ENCODE data around the gene LMX1B. TPM values are rescaled to one million over a fixed set of nuclear protein-coding genes. Genes with fewer than 3 reads are reported as not detected.

The LMX1B gene
- total and polyA plus RNA-seq, 2 donors (not counting 3 experiments of a cell fraction or from before 2014, with no cell fraction given): not detected

GRCh38 chr9:126671381-126671831, 57.7 kb downstream of the LMX1B start:
- Histone ChIP-seq H3K9ac (replicated peaks; ENCODE audit: extremely low read depth, insufficient read depth, low read length) (no peak overlapping the region), H3K79me2 (ENCODE audit: control insufficient read depth, insufficient read depth, low read length) (no peaks in the 10 kb centered on the region), H3K4me3 (replicated peaks in 1 of 3; ENCODE audit: insufficient read depth in 1 of 3, low read depth in 1 of 3, low read length in 3 of 3) (no peak overlapping the region), H3K36me3 (ENCODE audit: control insufficient read depth in 2 of 2, extremely low read depth in 1 of 2, insufficient read depth in 2 of 2, low read length in 2 of 2) (no peaks in the 10 kb centered on the region), H4K20me1 (replicated peaks; ENCODE audit: control insufficient read depth, extremely low read depth, insufficient read depth, low read length) (no peaks in the 10 kb centered on the region), H3K27me3 (ENCODE audit: control insufficient read depth in 2 of 2, insufficient read depth in 2 of 2, low read length in 2 of 2) (peaks cover 31 to 43% of the 10 kb centered on the region in 2 experiments), H3K4me2 (ENCODE audit: insufficient read depth, low read length) (no peak overlapping the region), H3K9me1 (replicated peaks; ENCODE audit: control insufficient read depth, extremely low read depth, insufficient read depth, low read length) (no peaks in the 10 kb centered on the region), H3K9me3 (replicated peaks; ENCODE audit: control insufficient read depth, insufficient read depth, low read length) (no peaks in the 10 kb centered on the region), H2AFZ (ENCODE audit: low read depth, low read length) (no peak overlapping the region), H3K4me1 (ENCODE audit: control insufficient read depth, extremely low read depth, insufficient read depth, low read length) (no peaks in the 10 kb centered on the region), H3K27ac (ENCODE audit: insufficient read depth, low read depth, low read length) (no peak overlapping the region)
- TF ChIP-seq GATA2 (IDR thresholded peaks at IDR 0.05; ENCODE audit: insufficient read depth, insufficient read length, low read depth, low read length) (no peak), CTCF (IDR thresholded peaks at IDR 0.05; ENCODE audit: extremely low read depth in 1 of 2, insufficient read depth in 1 of 2, low read depth in 1 of 2, low read length in 2 of 2) (no peak), FOS (IDR thresholded peaks at IDR 0.05; ENCODE audit: borderline replicate concordance, insufficient read depth, low read length) (no peak)
- intact Hi-C loops (cut with micrococcal nuclease): no loop called here
- BruUV-seq (replicated peaks): no TSS peak
- FAIRE-seq: no peak
- ChIA-PET CTCF (interaction anchor here (4.1 kb wide), 1 partner anchor 19 kb away, joined by 25 read pairs; no protein-coding TSS in a partner anchor), POLR2A (no interaction called here)
- no peak for DNase-seq (ENCODE audit: low read depth, low spot score)
- dilution Hi-C loops (cut with MboI; ENCODE audit: extremely low pct_ligation_motif_present, low sequenced_read_pairs): no loop called here

- Histone ChIP-seq H3K27me3 (ENCODE audit: control insufficient read depth in 2 of 2, insufficient read depth in 2 of 2, low read length in 2 of 2) (peaks cover 37 to 49% of the 10 kb centered on the region in 2 experiments), H3K27ac (ENCODE audit: insufficient read depth, low read depth, low read length) (no peak overlapping the region), H3K4me2 (ENCODE audit: insufficient read depth, low read length) (no peak overlapping the region), H3K4me3 (replicated peaks in 1 of 3; ENCODE audit: insufficient read depth in 1 of 3, low read depth in 1 of 3, low read length in 3 of 3) (no peak overlapping the region), H3K9me1 (replicated peaks; ENCODE audit: control insufficient read depth, extremely low read depth, insufficient read depth, low read length) (no peaks in the 10 kb centered on the region), H2AFZ (ENCODE audit: low read depth, low read length) (no peak overlapping the region), H3K36me3 (ENCODE audit: control insufficient read depth in 2 of 2, extremely low read depth in 1 of 2, insufficient read depth in 2 of 2, low read length in 2 of 2) (no peaks in the 10 kb centered on the region), H3K4me1 (ENCODE audit: control insufficient read depth, extremely low read depth, insufficient read depth, low read length) (no peaks in the 10 kb centered on the region), H3K9me3 (replicated peaks; ENCODE audit: control insufficient read depth, insufficient read depth, low read length) (no peaks in the 10 kb centered on the region), H3K79me2 (ENCODE audit: control insufficient read depth, insufficient read depth, low read length) (no peaks in the 10 kb centered on the region), H3K9ac (replicated peaks; ENCODE audit: extremely low read depth, insufficient read depth, low read length) (no peak overlapping the region), H4K20me1 (replicated peaks; ENCODE audit: control insufficient read depth, extremely low read depth, insufficient read depth, low read length) (no peaks in the 10 kb centered on the region)
- DNase-seq (ENCODE audit: low read depth, low spot score) (no peak), FAIRE-seq (no peak)
- no TSS peak for BruUV-seq (replicated peaks)
- ChIA-PET CTCF (interaction anchor here (4.1 kb wide), 1 partner anchor 18 kb away, joined by 25 read pairs; no protein-coding TSS in a partner anchor), POLR2A (no interaction called here)
- TF ChIP-seq CTCF (IDR thresholded peaks at IDR 0.05; ENCODE audit: extremely low read depth in 1 of 2, insufficient read depth in 1 of 2, low read depth in 1 of 2, low read length in 2 of 2): no peak
- intact Hi-C loops (cut with micrococcal nuclease): no loop called here
- dilution Hi-C loops (cut with MboI; ENCODE audit: extremely low pct_ligation_motif_present, low sequenced_read_pairs): no loop called here
These were observed 58.3 kb downstream of the LMX1B start for GRCh38 chr9:126671983-126672382.

All from endothelial cell of umbilical vein (primary cell).